Stimulated activated CD4-positive, alpha-beta T cell treated with anti-CD3 and anti-CD28 coated beads, Interleukin-2, amount 100 ng/mL, for 24 hours (primary cell): Measurements from ENCODE around the gene PTPRG.

Source experiments
- DNase-seq, 2 donors: peaks; one replicate each; pipeline ENCODE4 v3.0.0-alpha.2; 2020

Gene PTPRG

DNA sequence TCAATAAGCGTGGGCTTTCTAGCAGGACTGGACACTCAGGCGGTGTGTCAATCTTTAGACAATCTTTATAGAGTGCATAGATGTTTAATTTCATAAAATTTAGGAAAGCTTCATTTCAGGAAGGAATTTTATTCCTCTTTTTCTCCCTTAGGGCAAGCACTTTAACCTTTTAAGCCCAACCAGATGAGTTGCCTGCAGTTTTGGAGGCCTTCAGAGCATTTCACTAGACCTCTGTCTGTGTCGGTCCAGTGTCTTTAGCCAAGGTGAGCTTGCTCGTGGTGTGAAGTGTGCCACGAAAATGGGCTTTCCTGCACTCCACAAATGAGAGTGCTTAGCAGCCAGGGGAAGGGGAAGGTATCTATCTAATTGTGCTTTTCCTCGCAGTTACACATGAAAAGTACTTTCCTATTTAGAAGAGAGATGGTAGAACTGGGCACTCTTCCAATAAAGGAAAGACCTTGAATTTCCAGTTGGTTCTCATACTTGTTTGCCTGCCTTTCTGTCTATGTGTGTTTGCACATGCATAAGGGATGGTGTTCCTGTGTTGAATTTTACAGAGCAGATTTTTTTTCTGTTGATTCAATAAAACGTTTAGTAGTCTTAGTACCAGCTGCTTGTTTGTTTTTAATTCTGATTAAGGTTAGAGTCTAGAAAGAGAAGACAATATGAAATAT is 758.3 kb downstream of the PTPRG start:
- DNase-seq, result no peak

DNA sequence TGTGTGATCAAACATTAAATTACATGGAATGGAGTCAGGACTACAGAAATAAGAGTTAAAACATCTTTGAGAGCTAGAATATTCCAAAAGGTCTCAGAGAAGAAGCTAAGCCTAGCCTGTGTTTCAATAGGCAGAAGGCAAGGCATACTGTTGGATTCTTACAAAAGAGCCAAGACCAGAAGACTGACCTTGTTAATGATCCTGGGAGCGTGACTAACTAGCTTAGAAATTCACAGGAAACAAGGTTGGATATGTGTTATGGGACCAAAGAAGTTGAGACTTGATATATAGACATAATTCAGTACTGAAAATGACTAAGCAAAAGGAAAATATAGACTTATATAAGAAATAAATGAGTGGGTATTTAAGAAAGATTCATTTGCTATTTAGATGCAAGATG is 761.9 kb downstream of the PTPRG start:
- no peak for DNase-seq

DNA sequence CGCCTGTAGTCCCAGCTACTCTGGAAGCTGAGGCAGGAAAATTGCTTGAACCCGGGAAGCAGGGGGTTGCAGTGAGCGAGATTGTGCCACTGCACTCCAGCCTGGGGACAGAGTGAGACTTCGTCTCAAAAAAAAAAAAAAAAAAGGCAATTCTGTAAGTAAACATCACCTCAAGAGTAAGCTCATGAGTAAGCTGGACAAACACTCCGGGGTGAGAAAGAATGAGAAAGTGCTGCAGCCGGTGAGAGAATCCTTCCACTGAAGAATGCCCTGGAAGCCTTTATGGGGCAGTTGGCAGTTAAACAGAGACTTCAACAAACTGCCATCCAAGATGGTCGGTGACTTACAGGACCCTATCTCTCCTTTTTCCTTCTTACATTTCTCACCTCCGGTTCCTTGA is 764.5 kb downstream of the PTPRG start:
- DNase-seq, result no peak

DNA sequence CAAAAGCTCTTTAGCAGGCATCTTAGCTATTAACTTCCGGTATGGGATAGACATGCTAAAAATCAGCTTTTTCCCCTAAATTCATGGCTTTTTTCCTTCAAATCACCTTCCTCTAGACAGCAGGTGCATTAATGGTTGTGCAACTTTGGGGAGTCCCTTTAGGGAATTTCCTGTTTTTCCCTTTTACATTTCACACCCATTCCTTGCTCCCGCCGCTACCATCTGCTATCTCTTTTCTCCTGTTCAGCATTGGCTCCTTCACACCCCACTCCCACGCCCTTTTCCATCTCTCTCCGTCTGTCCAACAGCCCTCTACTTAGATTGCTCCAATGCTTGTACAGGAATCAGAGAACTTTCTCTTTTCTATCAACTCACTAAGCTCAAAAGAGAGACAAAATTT is 768.6 kb downstream of the PTPRG start:
- no peak for DNase-seq

DNA sequence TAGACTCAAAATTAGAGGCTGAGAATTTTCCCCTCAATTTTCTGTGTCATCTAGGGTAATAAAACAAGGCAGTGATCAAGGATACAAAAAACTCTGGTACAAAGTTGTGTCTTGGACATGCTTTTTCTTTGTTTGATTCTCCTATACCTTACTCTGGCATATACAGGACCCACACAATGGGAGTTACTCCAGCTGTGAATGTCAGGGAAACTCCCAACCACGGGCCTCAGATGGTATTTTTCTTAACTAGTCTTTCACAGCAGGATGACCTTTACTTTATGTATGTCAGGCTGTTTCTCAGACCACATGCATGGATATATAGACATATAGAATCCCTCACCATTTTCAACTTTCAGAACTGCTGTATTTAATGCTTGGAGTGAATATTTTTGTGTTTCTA is 770.6 kb downstream of the PTPRG start:
- DNase-seq, result no peak

DNA sequence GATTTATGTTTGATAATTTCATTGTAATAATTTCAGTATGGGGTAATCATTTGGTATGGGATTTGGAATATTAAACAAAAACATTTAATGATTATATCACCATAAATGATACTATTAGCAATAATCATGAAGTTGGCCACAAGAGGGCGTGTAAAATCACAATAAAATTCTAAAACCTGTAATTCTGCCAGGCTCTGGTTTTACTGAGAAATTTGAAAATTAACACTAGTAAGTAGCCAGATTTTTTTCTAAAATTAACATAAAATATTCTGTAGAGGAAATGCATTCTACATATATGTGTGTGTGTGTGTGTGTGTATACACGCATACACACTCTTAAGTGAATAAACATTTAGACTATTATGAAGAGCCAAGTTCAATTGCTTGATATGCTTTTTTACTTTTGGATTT is 771.5 kb downstream of the PTPRG start:
- DNase-seq, result no peak

DNA sequence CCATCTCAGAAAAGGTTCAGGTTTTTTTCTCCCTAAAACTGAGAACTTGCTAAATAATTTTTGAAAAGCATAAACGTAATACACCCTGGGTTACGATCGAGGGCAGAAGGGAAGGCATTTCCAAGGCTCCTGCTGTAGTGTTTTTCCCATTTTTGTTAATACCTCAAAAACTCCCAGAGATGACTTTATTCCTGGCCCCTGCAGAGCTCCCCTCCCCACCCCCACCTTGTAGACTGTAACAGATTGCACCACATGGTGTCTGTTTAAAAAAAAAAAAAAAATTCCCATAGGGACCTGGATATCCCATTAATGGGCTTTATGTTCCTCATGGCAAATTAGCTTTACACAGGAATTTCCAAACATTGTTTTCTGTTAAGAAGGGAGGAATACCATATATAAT is 773.8 kb downstream of the PTPRG start:
- no peak for DNase-seq

DNA sequence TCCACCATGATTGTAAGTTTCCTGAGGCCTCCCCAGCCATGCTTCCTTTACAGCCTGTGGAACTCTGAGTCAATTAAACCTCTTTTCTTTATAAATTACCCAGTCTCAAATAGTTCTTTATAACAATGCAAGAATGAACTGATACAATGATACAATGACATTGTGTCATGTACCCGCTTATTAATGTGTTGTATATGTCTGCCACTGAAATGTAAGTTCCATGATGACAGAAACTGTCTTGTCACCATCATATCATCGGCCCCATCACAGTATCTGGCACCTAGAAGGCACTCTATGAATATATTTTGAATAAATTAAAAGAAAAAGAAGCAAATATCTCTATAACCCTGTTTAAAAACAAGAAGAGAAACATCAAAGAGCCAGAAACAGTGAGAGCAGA is 782.4 kb downstream of the PTPRG start:
- no peak for DNase-seq
